H1 (cell line): Measurements from ENCODE around the gene EVI2A. TPM values are rescaled to one million over a fixed set of nuclear protein-coding genes. Genes with fewer than 3 reads are reported as not detected.

Experiments used
- SIN3A ChIP-seq, 2 experiments: IDR thresholded peaks in 1 of 2; conservative IDR thresholded peaks in 1 of 2; 2 replicates each; pipeline ENCODE4 v1.6.1; 2011 to 2012; ENCODE audit warnings: low read length in 2 of 2, improper control_type of control experiment in 1 of 2, low read depth in 1 of 2, mild to moderate bottlenecking in 1 of 2
- TEAD4 ChIP-seq: IDR thresholded peaks from 2 replicates; pipeline ENCODE4 v1.6.1; 2012; ENCODE audit warnings: low read depth, low read length, inconsistent platforms, mixed read lengths
- polyA plus RNA-seq, 7 experiments: library from polyadenylated mRNA; depleted of rRNA in 3 of 7; stranded (reverse) in 5 of 7; unstranded in 2 of 7; fragments of >200 nt in 5 of 7; fragments of 200-250 nt in 2 of 7; gene quantifications; 1 replicate in 5 of 7; 2 replicates in 1 of 7; 4 replicates in 1 of 7; pipeline versions ENCODE4 v1.2.1 to v1.2.3, GENCODE V29; 2011 to 2013; ENCODE audit warnings: missing spikeins in 2 of 7, mixed read lengths in 2 of 7
- total RNA-seq: library from RNA; stranded (reverse); fragmentation: NEBNext Ultra II Directional; extraction: Animal tissue kit (Norgen Biotek cat#: 25700); gene quantifications from 2 replicates; pipeline ENCODE4 v1.2.1, GENCODE V29; 2021

EVI2A gene
- total and polyA plus RNA-seq, 2 of the 8 experiments (the other 6 are each of a cell fraction or from before 2014, with no cell fraction given) = not detected

DNA sequence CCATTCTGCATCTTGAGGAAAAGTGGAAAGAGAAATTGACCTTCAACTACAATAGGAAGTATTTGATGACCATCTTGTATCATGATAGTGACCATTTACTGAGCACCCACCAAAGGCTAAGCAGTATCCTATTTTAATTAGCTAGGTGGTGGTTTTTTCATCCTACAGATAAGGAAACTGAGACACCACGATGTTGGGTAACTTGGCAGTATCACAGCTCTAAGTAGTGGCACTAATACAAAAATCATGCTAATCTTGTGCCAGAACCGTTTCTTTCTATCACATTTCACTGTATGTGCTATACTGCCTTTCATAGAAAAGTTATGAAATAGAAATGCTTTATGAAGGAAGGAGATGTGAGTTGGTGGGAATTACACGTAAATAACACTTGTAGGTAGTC lies 9.9 kb downstream of the EVI2A start (continued):
- no peak for TF ChIP-seq SIN3A (conservative IDR thresholded peaks at IDR 0.05 in 1 of 2, IDR thresholded peaks at IDR 0.05 in 1 of 2; ENCODE audit: low read depth in 1 of 2, low read length in 2 of 2)
- TF ChIP-seq TEAD4 = no peak
